ENCODE results near the gene ABTB2. TPM values are rescaled to one million over a fixed set of nuclear protein-coding genes. Genes with fewer than 3 reads are reported as not detected.

ABTB2 gene
- total RNA-seq, 2 donors from 2014 or later = 2.1 to 4.3 TPM

- intact Hi-C loops (cut with DNase I) = no loop called here
- H3K27ac ChIP-seq = peak overlapping the region; percentile 80 to 88 (median 84)
- H3K4me1 ChIP-seq = peaks cover 31% of the 10 kb centered on the region
- no peaks in the 10 kb centered on the region for H3K27me3 ChIP-seq
- ATAC-seq (peak; percentile 37), DNase-seq (peak; percentile 73 to 82 (median 78))
- no peaks in the 10 kb centered on the region for H3K9me3 ChIP-seq
- TF ChIP-seq CTCF (IDR thresholded peaks at IDR 0.05) (peak; percentile 38 to 99 (median 93)), POLR2A (IDR thresholded peaks at IDR 0.05) (peak in 2 of 3 donors; percentile 33 to 38)
- no peaks in the 10 kb centered on the region for H3K36me3 ChIP-seq (replicated peaks in 1 of 2; ENCODE audit: insufficient read depth in 1 of 2, low read depth in 2 of 2)
- peak overlapping the region; percentile 3 to 4 for H3K4me3 ChIP-seq
- WGBS, 2 donors = 0% methylated on average over 21 to 39 of the region's 39 CpGs
Measured at GRCh38 chr11:34358728-34359547, 1.1 kb upstream of the ABTB2 start.

- Histone ChIP-seq H3K27me3 (no peaks in the 10 kb centered on the region), H3K9me3 (no peaks in the 10 kb centered on the region), H3K4me1 (peaks cover 31% of the 10 kb centered on the region), H3K36me3 (replicated peaks in 1 of 2; ENCODE audit: insufficient read depth in 1 of 2, low read depth in 2 of 2) (no peaks in the 10 kb centered on the region), H3K4me3 (peak overlapping the region; percentile 4 to 16), H3K27ac (peak overlapping the region; percentile 80 to 88 (median 84))
- DNase-seq (peak; percentile 56 to 63 (median 58)), ATAC-seq (peak; percentile 18)
- no peak for TF ChIP-seq CTCF (IDR thresholded peaks at IDR 0.05)
- WGBS, 2 donors = 0% methylated on average over 24 to 25 of the region's 25 CpGs
- intact Hi-C loops (cut with DNase I) = no loop called here
Measured at GRCh38 chr11:34358258-34358727, 483 bp upstream of the ABTB2 start.

GRCh38 chr11:34356913-34357700, 703 bp downstream of the ABTB2 start:
- 0% methylated on average over 80 of the region's 83 CpGs; no CpG with 5 or more reads in 1 of the 2 donors for WGBS, 2 donors
- intact Hi-C loops (cut with DNase I) = no loop called here

GRCh38 chr11:34356576-34356912, 1.3 kb downstream of the ABTB2 start:
- Histone ChIP-seq H3K27me3 (no peaks in the 10 kb centered on the region), H3K36me3 (replicated peaks in 1 of 2; ENCODE audit: insufficient read depth in 1 of 2, low read depth in 2 of 2) (no peaks in the 10 kb centered on the region), H3K9me3 (no peaks in the 10 kb centered on the region), H3K27ac (no peak overlapping the region), H3K4me3 (no peak overlapping the region), H3K4me1 (peaks cover 31% of the 10 kb centered on the region)
- no peak for ATAC-seq
- TF ChIP-seq CTCF (IDR thresholded peaks at IDR 0.05) = no peak
- TF ChIP-seq POLR2A (IDR thresholded peaks at IDR 0.05) = no peak
- WGBS, 2 donors = 12 to 24% methylated on average over 17 to 19 of the region's 19 CpGs
- intact Hi-C loops (cut with DNase I) = no loop called here
- peak in 2 of 4 donors; percentile 6 to 16 for DNase-seq

More at GRCh38 chr11:34356913-34357700, 703 bp downstream of the ABTB2 start:
- H3K27me3 ChIP-seq = no peaks in the 10 kb centered on the region
- DNase-seq (peak; percentile 59 to 75 (median 64)), ATAC-seq (peak; percentile 38)
- peak in 1 of 7 experiments; percentile 19 for TF ChIP-seq CTCF (IDR thresholded peaks at IDR 0.05)
- TF ChIP-seq POLR2A (IDR thresholded peaks at IDR 0.05) = peak in 1 of 3 donors; percentile 18
- H3K36me3 ChIP-seq (replicated peaks in 1 of 2; ENCODE audit: insufficient read depth in 1 of 2, low read depth in 2 of 2) = no peaks in the 10 kb centered on the region
- H3K4me3 ChIP-seq = peak overlapping the region; percentile 10 to 17
- H3K9me3 ChIP-seq = no peaks in the 10 kb centered on the region
- H3K27ac ChIP-seq = peak overlapping the region; percentile 1 to 72 (median 54)
- peaks cover 31% of the 10 kb centered on the region for H3K4me1 ChIP-seq

Data from body of pancreas (tissue), 4 donors.